ENCODE measurements around the gene ZMPSTE24. TPM values are rescaled to one million over a fixed set of nuclear protein-coding genes. Genes with fewer than 3 reads are reported as not detected.

ZMPSTE24 gene
- total RNA-seq, 1 donor from 2014 or later, result 68.4 TPM

DNA sequence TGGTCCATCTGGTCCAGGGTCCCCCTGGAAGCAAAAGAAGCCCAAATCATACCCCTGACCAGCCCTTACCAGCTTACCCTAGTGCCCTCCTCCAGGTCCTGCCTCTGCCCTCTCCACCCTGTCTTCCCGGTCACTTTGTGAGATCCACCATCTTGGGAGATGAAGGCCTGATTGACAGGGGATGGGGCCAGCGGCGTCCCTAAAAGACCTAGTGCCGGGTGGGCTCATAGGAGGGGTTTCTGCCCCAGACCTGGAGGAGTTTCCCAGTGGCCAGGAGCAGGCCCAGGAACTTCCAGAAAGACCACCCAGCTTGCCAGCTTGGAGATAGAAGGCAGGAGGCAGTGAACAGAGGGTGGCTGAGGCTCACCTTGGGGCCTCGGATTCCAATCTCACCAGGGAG lies 53.7 kb downstream of the ZMPSTE24 start:
- Histone ChIP-seq H3K36me3 (ENCODE audit: control insufficient read depth, insufficient read depth, low read length) (no peaks in the 10 kb centered on the region), H3K27me3 (ENCODE audit: control insufficient read depth, insufficient read depth, low read length) (peaks cover 12% of the 10 kb centered on the region), H3K4me3 (ENCODE audit: low read depth, low read length) (no peak overlapping the region)
- no peak for FAIRE-seq
- TF ChIP-seq, protein P1, sequence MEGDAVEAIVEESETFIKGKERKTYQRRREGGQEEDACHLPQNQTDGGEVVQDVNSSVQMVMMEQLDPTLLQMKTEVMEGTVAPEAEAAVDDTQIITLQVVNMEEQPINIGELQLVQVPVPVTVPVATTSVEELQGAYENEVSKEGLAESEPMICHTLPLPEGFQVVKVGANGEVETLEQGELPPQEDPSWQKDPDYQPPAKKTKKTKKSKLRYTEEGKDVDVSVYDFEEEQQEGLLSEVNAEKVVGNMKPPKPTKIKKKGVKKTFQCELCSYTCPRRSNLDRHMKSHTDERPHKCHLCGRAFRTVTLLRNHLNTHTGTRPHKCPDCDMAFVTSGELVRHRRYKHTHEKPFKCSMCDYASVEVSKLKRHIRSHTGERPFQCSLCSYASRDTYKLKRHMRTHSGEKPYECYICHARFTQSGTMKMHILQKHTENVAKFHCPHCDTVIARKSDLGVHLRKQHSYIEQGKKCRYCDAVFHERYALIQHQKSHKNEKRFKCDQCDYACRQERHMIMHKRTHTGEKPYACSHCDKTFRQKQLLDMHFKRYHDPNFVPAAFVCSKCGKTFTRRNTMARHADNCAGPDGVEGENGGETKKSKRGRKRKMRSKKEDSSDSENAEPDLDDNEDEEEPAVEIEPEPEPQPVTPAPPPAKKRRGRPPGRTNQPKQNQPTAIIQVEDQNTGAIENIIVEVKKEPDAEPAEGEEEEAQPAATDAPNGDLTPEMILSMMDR (IDR thresholded peaks at IDR 0.05; ENCODE audit: insufficient read depth, low read length, severe bottlenecking), result no peak
- no peak for DNase-seq (ENCODE audit: low read depth)

DNA sequence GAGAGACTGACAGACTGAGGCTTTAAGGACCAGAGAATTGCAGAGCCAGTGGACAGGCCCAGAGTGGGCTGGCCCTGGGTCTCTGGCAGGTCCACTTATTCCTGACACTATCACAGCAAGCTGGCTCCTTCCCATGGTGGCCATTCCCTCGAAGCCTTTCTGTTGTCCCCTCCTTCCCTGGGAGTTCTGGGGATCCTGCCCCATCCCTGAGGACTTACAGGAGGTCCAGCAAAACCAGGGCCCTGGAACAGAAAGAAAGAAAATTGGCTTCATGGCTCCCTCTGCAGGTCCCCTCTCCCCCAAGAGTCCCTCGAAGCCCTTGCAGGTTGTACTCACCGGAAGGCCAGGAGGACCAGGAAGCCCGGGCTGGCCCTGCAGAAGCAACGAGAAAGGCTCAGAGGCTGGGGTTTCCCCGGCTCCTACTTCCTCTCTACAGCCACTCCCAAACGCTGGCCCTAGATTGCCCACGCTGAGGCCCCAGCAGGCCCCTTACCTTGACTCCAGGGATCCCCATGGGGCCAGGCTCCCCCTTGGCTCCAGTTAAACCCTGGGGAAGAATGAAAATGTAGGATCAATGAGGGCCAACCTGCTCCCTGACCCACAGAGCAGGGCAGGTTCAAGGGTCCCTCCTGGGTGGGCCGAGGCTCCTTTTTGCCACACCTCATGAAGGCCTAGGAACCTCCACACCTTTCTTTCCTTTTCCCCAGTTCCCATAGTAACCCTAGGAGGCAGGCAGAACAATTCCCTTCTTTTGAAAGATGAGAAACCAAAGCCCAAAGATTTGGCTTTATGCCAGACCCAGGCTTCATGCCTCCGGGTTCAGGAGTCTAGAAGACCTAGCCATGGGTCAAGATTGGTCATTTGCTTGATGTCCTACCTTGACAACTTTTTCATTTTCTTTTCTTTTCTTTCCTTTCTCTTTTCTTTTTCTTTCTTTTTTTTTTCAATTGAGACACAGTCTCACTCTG lies 54.5 kb downstream of the ZMPSTE24 start:
- no peak for FAIRE-seq

DNA sequence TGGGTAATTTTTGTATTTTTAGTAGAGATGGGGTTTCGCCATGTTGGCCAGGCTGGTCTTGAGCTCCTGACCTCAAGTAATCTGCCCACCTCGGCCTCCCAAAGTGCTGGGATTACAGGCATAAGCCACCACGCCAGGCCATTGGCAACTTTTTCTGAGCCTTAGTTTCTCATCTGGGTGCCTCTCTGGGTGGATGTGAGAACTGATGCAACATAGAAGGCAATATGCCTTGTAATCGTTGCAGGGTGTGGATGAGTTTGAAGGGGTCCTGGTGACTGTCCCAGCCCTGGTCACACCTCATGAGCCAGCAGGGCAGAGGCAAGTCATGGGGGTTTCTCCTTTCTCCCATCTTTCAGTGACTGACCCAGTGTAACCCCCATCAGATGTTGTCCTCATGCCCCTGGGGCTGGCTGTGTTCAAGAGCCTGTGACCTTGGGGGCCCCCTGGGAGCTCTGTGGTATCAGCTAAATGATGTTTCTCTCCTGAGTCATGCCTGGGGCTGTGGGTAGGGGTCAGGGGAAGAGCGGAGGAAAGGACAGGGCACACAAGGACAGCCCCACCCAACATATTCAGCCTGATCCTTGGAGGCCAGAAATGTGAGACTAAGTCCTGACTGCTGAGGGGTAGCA lies 55.4 kb downstream of the ZMPSTE24 start:
- TF ChIP-seq, protein P1 (IDR thresholded peaks at IDR 0.05; ENCODE audit: insufficient read depth, low read length, severe bottlenecking), result no peak
- H3K4me3 ChIP-seq (ENCODE audit: low read depth, low read length), result no peak overlapping the region
- H3K27me3 ChIP-seq (ENCODE audit: control insufficient read depth, insufficient read depth, low read length), result peaks cover 22% of the 10 kb centered on the region
- H3K36me3 ChIP-seq (ENCODE audit: control insufficient read depth, insufficient read depth, low read length), result no peaks in the 10 kb centered on the region
- FAIRE-seq (no peak), DNase-seq (ENCODE audit: low read depth) (no peak)

More for the DNA sequence above, 54.5 kb downstream of the ZMPSTE24 start:
- DNase-seq (ENCODE audit: low read depth), result peak; percentile 41
- Histone ChIP-seq H3K27me3 (ENCODE audit: control insufficient read depth, insufficient read depth, low read length) (peaks cover 19% of the 10 kb centered on the region), H3K36me3 (ENCODE audit: control insufficient read depth, insufficient read depth, low read length) (no peaks in the 10 kb centered on the region), H3K4me3 (ENCODE audit: low read depth, low read length) (no peak overlapping the region)
- TF ChIP-seq, protein P1 (IDR thresholded peaks at IDR 0.05; ENCODE audit: insufficient read depth, low read length, severe bottlenecking), result no peak

DNA sequence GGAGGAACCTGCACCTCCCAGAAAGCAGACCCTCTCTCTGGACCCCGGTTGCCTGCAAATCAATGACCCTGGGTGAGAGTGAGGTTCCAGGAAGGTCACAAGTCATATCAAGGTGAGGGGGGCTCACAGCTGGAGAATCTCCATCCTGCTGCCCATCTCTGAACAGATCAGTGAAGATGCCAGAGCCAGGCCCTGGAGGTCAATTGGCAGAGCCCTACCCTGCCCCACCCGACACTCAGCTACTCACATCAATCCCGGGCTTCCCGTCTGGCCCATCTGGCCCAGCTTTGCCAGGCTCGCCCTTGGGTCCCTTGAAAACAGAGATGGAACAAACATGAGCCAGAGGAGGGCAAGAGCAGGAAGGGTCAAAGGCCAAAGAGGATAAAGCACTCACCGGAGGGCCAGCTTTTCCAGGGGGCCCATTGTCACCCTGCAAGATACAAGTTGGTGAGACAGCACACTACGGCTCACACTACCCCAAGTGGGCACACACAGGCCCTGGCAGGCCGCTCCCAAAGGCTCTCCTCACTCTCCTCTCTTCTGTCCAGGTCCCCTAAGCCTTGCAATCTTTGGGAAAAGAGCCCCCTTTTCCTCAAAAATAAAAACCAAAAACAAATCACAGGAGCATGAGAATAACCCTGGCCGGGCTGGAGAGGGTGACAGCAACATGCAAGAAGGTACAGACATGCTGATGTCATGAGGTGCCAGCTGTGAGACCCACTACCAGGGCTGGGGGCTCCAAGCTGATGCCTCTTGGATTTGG lies 56.1 kb downstream of the ZMPSTE24 start:
- H3K4me3 ChIP-seq (ENCODE audit: low read depth, low read length), result no peak overlapping the region
- peaks cover 22% of the 10 kb centered on the region for H3K27me3 ChIP-seq (ENCODE audit: control insufficient read depth, insufficient read depth, low read length)
- DNase-seq (ENCODE audit: low read depth) (no peak), FAIRE-seq (no peak)
- no peaks in the 10 kb centered on the region for H3K36me3 ChIP-seq (ENCODE audit: control insufficient read depth, insufficient read depth, low read length)
- TF ChIP-seq, protein P1 (IDR thresholded peaks at IDR 0.05; ENCODE audit: insufficient read depth, low read length, severe bottlenecking), result no peak

DNA sequence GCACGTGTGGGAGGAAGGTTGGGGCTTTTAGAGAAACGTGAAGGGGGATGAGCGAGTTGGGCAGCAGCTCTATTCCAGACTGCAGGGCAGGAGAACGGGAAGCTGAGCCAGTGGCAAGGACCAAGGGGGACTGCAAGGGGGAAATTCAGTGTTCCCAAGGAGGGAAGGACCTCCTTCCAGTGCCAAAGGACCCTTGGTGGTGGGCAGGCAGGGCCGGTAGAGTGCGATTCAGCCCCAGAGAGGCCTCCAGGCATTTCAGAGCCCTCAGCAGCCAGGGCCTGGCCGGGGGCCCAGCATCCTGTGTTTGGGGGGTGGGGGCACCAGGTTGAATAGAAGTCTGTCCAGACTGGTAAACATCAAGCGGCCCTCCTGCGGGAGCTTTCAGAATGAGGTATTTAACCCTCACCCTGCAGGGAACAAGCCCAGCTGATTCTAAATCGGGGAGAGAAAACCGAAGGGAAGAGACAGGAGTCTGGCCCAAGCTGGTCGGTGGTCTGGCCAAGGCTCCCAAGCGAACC lies 56.7 kb downstream of the ZMPSTE24 start:
- DNase-seq (ENCODE audit: low read depth), result no peak
- no peak for FAIRE-seq
- no peaks in the 10 kb centered on the region for H3K36me3 ChIP-seq (ENCODE audit: control insufficient read depth, insufficient read depth, low read length)
- H3K27me3 ChIP-seq (ENCODE audit: control insufficient read depth, insufficient read depth, low read length), result peaks cover 22% of the 10 kb centered on the region
- peak overlapping the region; percentile 17 for H3K4me3 ChIP-seq (ENCODE audit: low read depth, low read length)
- TF ChIP-seq, protein P1 (IDR thresholded peaks at IDR 0.05; ENCODE audit: insufficient read depth, low read length, severe bottlenecking), result no peak
